TTC549 (cell line): Measurements from ENCODE around the gene PAIP2B.
"Not testable (repeated sequence)": the region's sequence is repeated elsewhere in the genome, so short reads cannot be mapped to it uniquely, and the experiment has no call there.

Experiments used
- FAIRE-seq: peaks from 2 replicates; lab custom pipeline; 2012; peaks lifted over from hg19 to GRCh38; lab: Jason Lieb, UNC

PAIP2B gene

GRCh38 chr2:71226965-71227560 is at the start of gene PAIP2B:
TSS of gene PAIP2B (minus strand) at chr2:71227103. CDS start at chr2:71202589, 24,514 bp downstream.
- FAIRE-seq: peak; percentile 100

DNA sequence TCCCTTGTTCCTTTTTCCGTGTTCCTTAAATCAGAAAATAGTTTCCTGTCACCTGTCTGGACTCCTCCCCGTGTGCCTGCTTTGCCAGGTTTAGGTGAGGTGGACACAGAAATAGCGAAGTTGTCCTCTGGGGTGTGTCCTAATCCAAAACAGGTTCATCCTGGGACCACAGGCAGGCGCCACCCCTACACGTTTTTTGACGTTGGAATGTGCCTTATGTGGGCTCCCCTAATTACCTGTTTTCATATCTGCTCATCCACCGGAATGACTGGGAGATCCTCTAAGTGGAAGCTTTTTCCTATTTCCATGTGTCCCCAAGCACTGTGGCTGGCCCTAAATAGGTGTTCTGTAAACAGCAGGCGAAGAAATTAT is 49.0 kb upstream of the PAIP2B start:
- no peak for FAIRE-seq

- FAIRE-seq: no peak
Measured at GRCh38 chr2:71269511-71270090, 42.7 kb upstream of the PAIP2B start.

- FAIRE-seq: no peak
Measured at GRCh38 chr2:71263386-71263785, 36.5 kb upstream of the PAIP2B start.

DNA sequence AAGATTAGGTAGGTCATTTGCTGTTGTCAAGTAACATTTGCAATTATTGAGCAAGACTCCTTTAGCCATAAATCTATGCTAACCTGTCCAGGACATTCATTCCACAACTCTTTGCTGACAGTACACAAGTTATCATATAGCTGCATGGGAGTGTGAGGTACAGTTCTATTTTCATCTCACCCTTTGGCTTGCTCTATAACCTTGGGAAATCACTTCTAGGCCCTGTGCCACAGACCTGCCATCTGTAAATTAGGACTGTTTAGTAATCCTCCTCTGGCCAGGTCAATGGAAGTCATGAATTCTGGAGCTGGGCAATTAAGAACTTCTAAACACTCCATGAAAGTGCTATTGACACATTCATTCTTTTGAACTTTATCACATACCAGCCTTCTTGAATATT is 34.6 kb upstream of the PAIP2B start:
- FAIRE-seq: no peak

GRCh38 chr2:71256421-71256820 is 29.5 kb upstream of the PAIP2B start:
- FAIRE-seq: no peak

- no peak for FAIRE-seq
Measured at GRCh38 chr2:71254776-71255175, 27.9 kb upstream of the PAIP2B start.

DNA sequence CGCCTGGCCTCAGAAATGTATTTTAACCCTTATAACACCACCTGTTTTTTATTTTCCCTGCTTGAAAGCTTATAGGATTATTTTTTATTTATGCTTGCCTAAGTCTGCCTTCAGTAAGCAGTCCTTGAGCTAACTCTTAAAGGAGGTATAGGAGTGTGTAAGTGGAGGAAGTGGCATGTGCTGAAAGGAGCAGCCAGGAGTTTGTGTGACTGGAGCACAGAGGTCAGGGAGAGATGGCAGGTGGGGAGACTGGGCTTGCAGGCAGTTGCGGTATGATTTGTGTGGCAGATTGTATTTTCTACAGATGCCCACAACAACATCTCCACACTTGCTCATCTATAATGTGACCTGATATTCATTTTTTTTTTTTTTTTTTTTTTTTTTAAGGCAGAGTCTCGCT is 27.2 kb upstream of the PAIP2B start:
- FAIRE-seq: no peak

GRCh38 chr2:71253476-71253875 is 26.6 kb upstream of the PAIP2B start:
- no peak for FAIRE-seq

- FAIRE-seq: no peak
Measured at GRCh38 chr2:71252862-71253261, 26.0 kb upstream of the PAIP2B start.

DNA sequence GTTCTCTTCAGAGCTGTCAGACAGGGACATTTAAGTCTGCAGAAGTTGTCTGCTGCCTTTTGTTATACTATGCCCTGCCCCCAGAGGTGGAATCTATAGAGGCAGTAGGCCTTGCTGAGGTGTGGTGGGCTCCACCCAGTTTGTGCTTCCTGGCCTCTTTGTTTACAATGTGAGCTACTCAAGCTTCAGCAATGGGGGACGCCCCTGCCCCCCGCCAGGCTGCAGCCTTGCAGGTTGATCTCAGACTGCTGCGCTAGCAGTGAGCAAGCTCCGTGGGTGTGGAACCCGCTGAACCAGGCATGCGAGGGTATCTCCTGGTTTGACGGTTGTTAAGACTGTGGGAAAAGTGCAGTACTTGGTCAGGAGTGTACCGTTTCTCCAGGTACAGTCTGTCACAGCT is 24.0 kb upstream of the PAIP2B start:
- no peak for FAIRE-seq

DNA sequence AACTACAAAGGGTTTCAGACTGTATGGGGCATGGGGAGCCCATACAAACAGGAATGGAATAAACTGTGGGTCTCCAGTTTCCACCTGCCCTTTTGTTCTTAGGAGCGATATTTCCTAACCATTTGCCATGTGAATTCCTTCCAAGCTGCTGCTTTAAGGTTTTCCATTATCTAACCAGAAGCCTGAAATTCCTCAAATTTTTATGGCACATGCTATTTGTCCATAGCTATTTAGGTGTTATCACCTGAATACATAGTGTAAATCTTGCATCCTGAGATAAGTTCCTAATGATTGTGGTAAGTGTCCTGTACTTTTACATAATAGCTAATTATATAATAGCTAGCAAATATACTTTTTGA is 17.4 kb upstream of the PAIP2B start:
- no peak for FAIRE-seq

DNA sequence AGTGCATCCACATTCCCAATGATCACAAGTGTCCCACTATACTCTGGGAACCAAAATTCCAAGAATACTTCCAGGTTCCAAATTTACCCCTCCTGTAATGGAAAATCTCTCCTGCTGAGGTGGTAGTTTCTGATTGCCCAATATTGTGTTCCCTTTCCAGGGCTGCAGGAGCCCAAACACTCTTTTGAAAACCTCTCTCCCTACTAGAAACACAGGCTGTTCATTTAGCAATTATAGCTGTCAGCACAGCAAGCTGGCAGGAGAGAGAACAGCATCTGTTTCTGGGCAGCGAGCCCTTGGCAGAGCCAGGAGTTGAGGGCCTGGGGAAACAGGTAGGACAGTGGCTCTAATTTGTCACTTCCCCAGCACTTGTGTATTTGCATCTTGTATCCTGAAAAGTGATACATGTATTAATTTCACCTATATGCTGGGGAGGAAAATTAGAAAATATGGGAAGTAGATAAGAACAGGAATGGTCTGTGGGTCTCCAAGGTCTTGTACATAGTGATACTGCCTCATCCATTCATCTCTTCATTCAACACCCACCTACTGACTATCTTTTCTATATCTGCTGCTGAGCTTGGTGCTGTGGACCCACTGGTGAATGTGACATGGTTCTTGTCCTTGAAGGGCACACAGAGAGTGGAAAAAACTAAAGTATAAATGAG is 16.9 kb upstream of the PAIP2B start:
- FAIRE-seq: no peak

DNA sequence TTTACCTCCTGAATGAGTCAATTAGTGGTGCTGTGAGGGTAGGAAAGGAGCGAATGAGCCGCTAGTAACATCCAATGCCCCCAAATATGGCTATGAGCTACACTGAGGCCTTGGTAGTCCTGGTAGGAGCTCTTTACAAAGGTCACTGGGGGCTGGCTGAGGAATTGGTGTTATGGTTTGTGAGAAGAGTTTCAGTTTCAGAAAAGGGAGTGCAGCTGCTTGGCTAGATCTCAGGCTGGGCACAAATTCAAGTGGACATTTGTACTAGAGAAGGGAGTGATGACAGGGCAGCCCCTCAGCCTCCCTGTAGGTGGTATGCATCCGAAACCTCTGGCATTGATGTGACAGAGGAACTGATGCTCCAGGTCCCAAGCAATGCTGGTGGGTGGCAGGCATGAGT is 13.9 kb upstream of the PAIP2B start:
- FAIRE-seq: no peak

DNA sequence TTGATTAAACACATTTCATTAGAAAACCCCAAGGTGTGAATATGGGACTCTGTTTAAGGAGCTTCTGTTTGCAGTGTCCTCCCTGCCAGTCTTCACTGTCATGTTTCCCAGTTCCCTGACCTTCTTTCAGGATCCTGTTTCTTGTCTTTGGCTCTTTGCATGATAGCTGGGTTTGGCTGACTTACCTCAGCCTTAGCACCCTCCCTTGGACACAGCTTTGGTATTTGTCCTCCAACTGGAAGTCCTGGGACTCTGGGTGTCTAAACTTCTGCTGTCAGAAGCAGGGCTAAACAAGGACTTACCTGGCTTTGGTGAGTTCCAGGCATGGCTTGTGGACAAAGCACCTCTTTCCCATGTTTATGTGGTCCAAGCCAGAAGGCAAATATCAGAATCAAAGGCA is 11.2 kb upstream of the PAIP2B start:
- FAIRE-seq: no peak

DNA sequence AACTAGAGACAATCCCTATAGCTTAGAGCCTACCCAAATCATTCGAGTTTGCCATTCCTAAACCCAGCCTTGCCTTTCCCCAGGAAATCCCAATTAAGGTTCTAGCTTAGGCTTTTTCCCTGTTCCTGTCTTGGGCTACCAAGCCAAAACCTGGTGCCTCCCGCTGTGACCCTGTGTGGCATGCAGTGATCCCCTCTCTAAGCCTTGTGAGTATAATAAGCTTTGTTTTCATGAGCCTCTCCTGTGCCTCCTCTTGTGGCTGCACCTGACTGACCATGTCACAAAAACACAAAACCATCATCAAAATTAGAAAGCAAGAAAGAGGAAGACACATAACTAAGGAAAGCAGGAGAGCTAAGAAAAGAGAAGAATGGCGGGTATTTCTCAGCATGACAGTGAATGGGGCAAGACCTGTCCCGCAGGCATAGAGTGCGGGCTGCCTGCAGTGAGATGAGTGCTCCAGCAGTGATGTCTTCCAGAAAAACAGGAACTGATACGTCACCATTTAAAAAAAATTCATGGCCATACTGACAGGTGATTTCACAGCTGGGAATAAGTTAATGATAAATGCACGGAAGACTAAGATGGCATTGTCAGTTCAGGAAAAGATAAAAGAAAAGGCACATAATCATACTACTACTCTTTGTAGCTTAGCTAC is 9.2 kb upstream of the PAIP2B start:
- no peak for FAIRE-seq

GRCh38 chr2:71233072-71233471 is 6.2 kb upstream of the PAIP2B start:
- FAIRE-seq: not testable (repeated sequence)

DNA sequence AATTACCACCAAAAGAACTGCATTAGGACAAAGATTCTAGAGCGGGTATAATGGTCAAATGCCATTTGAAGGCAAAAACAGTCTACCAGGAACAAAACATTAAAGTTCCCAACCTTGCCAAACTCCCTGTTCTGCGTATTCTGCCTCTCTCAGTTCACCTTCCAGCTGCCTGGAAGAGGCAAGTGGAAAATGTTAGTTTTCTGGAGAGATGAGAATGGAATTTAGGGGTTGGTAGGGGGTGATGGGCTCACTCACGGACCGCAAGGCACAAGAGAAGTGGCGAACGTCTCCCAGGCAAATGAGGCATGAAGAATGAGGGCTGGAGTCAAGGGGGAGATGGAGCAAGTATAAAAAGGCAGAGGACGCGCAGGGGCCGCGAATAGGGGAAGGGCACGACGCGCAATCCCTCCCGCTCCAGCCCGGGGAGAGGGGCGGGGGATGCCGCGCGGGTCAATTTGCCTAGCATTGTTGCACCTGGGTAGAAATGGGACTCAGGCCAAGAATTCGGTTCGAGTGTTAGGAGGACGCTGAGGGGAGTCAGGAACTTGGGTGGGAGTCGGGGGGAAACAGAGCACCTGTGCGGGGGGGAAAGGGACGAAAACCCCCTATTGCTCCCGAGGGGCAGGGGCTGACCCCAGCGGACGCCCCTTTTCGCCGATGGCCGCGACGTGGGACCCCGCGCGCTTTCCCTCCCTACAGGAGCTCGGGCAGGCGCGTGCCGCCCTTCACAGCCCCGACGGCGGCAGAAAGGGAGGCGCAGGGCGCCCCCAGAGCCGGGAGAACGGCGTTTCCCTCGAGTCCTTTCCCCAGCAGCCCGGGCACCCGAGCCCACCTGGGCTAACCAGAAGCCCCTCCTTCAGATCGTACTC is 573 bp downstream of the PAIP2B start:
- FAIRE-seq: no peak

GRCh38 chr2:71224935-71225334 is 2.0 kb downstream of the PAIP2B start:
- no peak for FAIRE-seq

GRCh38 chr2:71224457-71224856 is 2.4 kb downstream of the PAIP2B start:
- FAIRE-seq: no peak

DNA sequence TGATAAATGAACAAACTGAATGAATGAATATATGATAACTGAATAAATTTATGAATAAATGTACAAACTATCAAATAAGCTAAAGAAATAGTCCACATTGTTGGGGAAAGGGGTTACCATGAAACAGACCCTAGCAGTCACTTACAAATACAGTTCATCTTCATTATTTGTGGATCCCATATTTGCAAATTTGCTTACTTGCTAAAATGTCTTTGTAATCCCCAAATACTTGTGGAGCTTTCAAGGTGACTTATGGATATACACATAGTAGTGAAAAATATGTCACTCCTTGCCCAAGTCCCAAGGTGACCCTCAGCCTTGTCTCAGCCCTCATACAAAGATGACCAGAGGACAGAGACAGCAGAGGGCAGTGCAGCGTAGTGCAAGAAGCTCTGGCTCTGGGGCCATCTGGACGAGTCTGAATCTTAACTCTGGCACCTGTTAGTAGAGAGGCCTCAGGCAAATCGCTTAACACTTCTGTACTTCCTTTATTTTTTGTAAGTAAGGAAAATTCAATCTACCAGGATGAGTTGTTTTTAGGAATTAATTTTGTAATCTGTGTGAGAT is 3.1 kb downstream of the PAIP2B start:
- peak; percentile 93 for FAIRE-seq

DNA sequence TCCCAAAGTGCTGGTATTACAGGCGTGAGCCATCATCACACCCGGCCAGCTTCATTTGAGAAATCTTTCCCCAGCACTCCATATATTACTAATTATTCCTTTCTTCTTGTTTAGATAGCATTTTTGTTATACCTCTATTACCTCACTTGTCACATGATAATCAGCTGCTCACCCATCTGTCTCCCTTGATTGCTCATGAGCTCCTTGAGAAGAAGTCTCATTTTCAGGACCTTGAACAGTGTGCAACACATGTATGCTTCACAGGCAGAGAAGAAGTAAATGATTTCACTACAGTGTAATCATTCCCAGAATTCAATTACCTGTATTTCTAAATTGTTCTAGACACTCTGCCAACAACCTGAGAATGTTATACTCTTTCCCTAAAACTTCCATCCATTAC is 6.2 kb downstream of the PAIP2B start:
- no peak for FAIRE-seq
